ENCODE data around the gene ZNF710. TPM values are rescaled to one million over a fixed set of nuclear protein-coding genes. Genes with fewer than 3 reads are reported as not detected.

The ZNF710 gene
- total and polyA plus RNA-seq, 2 of the 8 experiments (the other 6 are each of a cell fraction or from before 2014, with no cell fraction given) = 10.5 to 24.0 TPM

- no peak overlapping the region for H3K4me2 ChIP-seq (ENCODE audit: insufficient read depth in 1 of 2, low read depth in 2 of 2, low read length in 2 of 2)
- H3K9ac ChIP-seq (replicated peaks in 1 of 4; ENCODE audit: extremely low read depth in 1 of 4, low read depth in 3 of 4, low read length in 3 of 4) = no peak overlapping the region
- H3K18ac ChIP-seq (ENCODE audit: extremely low read depth, low read length) = no peak overlapping the region
- no peak overlapping the region for H2BK5ac ChIP-seq (ENCODE audit: low read depth, low read length)
- H3K56ac ChIP-seq (replicated peaks; ENCODE audit: insufficient read length, low read depth, low read length) = no peak overlapping the region
- no peak overlapping the region for H3K14ac ChIP-seq (ENCODE audit: insufficient read length)
- H3K36me3 ChIP-seq (ENCODE audit: control insufficient read depth in 2 of 4, insufficient read depth in 4 of 4, low read length in 3 of 4) = no peaks in the 10 kb centered on the region
- no peaks in the 10 kb centered on the region for H3K79me1 ChIP-seq (ENCODE audit: low read depth, low read length)
- no peak for FAIRE-seq
- H2AFZ ChIP-seq (ENCODE audit: low read length) = no peak overlapping the region
- H4K20me1 ChIP-seq (replicated peaks in 1 of 2; ENCODE audit: control insufficient read depth in 1 of 2, insufficient read depth in 2 of 2, low read length in 2 of 2) = no peaks in the 10 kb centered on the region
- no peaks in the 10 kb centered on the region for H3K23me2 ChIP-seq (ENCODE audit: low read depth, low read length)
- no peak overlapping the region for H3K4ac ChIP-seq (replicated peaks; ENCODE audit: insufficient read length, low read depth, low read length)
- H4K91ac ChIP-seq (replicated peaks; ENCODE audit: insufficient read length, low read length) = no peak overlapping the region
- peaks cover 0 to 8% (median 3%) of the 10 kb centered on the region in 4 experiments; a peak in 3 of 7 replicates for H3K4me1 ChIP-seq (replicated peaks in 1 of 4; ENCODE audit: control insufficient read depth in 3 of 4, insufficient read depth in 4 of 4, low read length in 3 of 4)
- no peak overlapping the region for H4K5ac ChIP-seq (ENCODE audit: insufficient read length, low read depth, low read length)
- ChIA-PET CTCF (ENCODE audit: partially characterized antibody) (interaction anchor here (0.7 to 3.4 kb wide), 4 partner anchors 17 to 61 kb away, joined by 3 to 15 read pairs (median 4); no protein-coding TSS in a partner anchor), POLR2A (ENCODE audit: partially characterized antibody) (interaction anchor here (0.6 to 1.4 kb wide), 4 partner anchors 19 to 355 kb away, joined by 3 to 4 read pairs (median 3); partner anchors contain the start of gene IDH2)
- no peak overlapping the region for H3K23ac ChIP-seq (ENCODE audit: insufficient read length)
- no peak overlapping the region for H3K4me3 ChIP-seq (ENCODE audit: extremely low read depth in 1 of 4, insufficient read depth in 2 of 4, low read depth in 3 of 4, low read length in 4 of 4)
- no peaks in the 10 kb centered on the region for H3K79me2 ChIP-seq (ENCODE audit: control insufficient read depth in 1 of 2, insufficient read depth in 2 of 2, low read length in 2 of 2)
- H4K8ac ChIP-seq (ENCODE audit: extremely low read depth, insufficient read depth, low read length) = no peak overlapping the region
- no peaks in the 10 kb centered on the region for H3K27me3 ChIP-seq (replicated peaks in 1 of 4; ENCODE audit: control insufficient read depth in 3 of 4, extremely low read depth in 1 of 4, insufficient read depth in 3 of 4, low read length in 3 of 4)
- H2AK5ac ChIP-seq (ENCODE audit: low read depth, low read length) = no peak overlapping the region
- no peak overlapping the region for H2BK20ac ChIP-seq (ENCODE audit: low read length)
- DNase-seq (ENCODE audit: low read depth in 1 of 2, low spot score in 2 of 2) = no peak
- no peak overlapping the region for H2BK15ac ChIP-seq (ENCODE audit: low read length)
- H3K9me3 ChIP-seq (ENCODE audit: insufficient read depth in 2 of 2, low read depth in 1 of 2, low read length in 1 of 2) = no peaks in the 10 kb centered on the region
- WGBS, 2 experiments (ENCODE audit: extremely low coverage in 1 of 2, insufficient coverage in 1 of 2, insufficient read length in 1 of 2, insufficient replicate concordance in 2 of 2, low coverage in 1 of 2, low lambda C conversion rate in 2 of 2, missing lambda C conversion rate in 1 of 2) = 90% methylated on average over 6 of the region's 6 CpGs; no CpG with 5 or more reads in 1 of the 2 experiments
- no peak overlapping the region for H3K27ac ChIP-seq (ENCODE audit: low read depth, low read length)
- no peak overlapping the region for H2BK12ac ChIP-seq (ENCODE audit: low read depth, low read length)
- TF ChIP-seq RXRA (IDR thresholded peaks at IDR 0.05; ENCODE audit: insufficient read depth, low read depth, low read length) = no peak
- no peak for TF ChIP-seq CREB1 (IDR thresholded peaks at IDR 0.05)
- no peak for TF ChIP-seq FOSL1 (IDR thresholded peaks at IDR 0.05; ENCODE audit: insufficient read depth, low read depth, low read length)
- no peak for TF ChIP-seq CBX8 (IDR thresholded peaks at IDR 0.05; ENCODE audit: borderline replicate concordance, low read depth, low read length)
- no peak for TF ChIP-seq SP4 (IDR thresholded peaks at IDR 0.05; ENCODE audit: low read length)
- H2BK120ac ChIP-seq (replicated peaks; ENCODE audit: low read depth, low read length) = no peak overlapping the region
These were observed 124.9 kb downstream of the ZNF710 start for GRCh38 chr15:90126022-90126421.

Data from H1 (cell line).